GM21447 (cell line): ENCODE data around the gene SCTR.

Experiments used
- ATAC-seq: cut with Tn5 transposase; IDR thresholded peaks from one replicate; pipeline ENCODE4 v1.9.1; 2021; ENCODE audit not compliant: unreplicated experiment

The SCTR gene

GRCh38 chr2:119431976-119432850 is 92.1 kb downstream of the SCTR start:
- ATAC-seq, result peak; percentile 1

GRCh38 chr2:119431155-119431975 is 92.9 kb downstream of the SCTR start, which contains the start of gene TMEM37:
Gene TMEM37 (plus strand): TSS chr2:119431854. CDS start chr2:119431904, 50 bp downstream.
- ATAC-seq, result peak; percentile 78

GRCh38 chr2:119430023-119430498 is 94.2 kb downstream of the SCTR start:
- no peak for ATAC-seq

- no peak for ATAC-seq
Observed at GRCh38 chr2:119429225-119429981, 94.9 kb downstream of the SCTR start.

- ATAC-seq, result no peak
Observed at GRCh38 chr2:119428488-119429224, 95.6 kb downstream of the SCTR start.

GRCh38 chr2:119427756-119428155 is 96.5 kb downstream of the SCTR start:
- ATAC-seq, result no peak

GRCh38 chr2:119426801-119427395 is 97.4 kb downstream of the SCTR start:
- ATAC-seq, result no peak

GRCh38 chr2:119426396-119426675 is 97.9 kb downstream of the SCTR start:
- no peak for ATAC-seq

- ATAC-seq, result no peak
Observed at GRCh38 chr2:119425620-119426395, 98.5 kb downstream of the SCTR start.

- no peak for ATAC-seq
Observed at GRCh38 chr2:119425119-119425405, 99.2 kb downstream of the SCTR start.

- ATAC-seq, result no peak
Observed at GRCh38 chr2:119424284-119425118, 99.8 kb downstream of the SCTR start.

GRCh38 chr2:119423811-119424210 is 100.5 kb downstream of the SCTR start:
- no peak for ATAC-seq

GRCh38 chr2:119423108-119423444 is 101.2 kb downstream of the SCTR start:
- ATAC-seq, result no peak

GRCh38 chr2:119422360-119423107 is 101.7 kb downstream of the SCTR start:
- ATAC-seq, result no peak

GRCh38 chr2:119421741-119422140 is 102.5 kb downstream of the SCTR start:
- no peak for ATAC-seq

- ATAC-seq, result no peak
Observed at GRCh38 chr2:119421304-119421703, 103.0 kb downstream of the SCTR start.

GRCh38 chr2:119419803-119420508 is 104.3 kb downstream of the SCTR start:
- ATAC-seq, result no peak

- no peak for ATAC-seq
Observed at GRCh38 chr2:119419065-119419464, 105.2 kb downstream of the SCTR start.
